HG02973 (cell line): ENCODE measurements around the gene POU2AF2.

Experiments
- ATAC-seq: cut with Tn5 transposase; IDR thresholded peaks from one replicate; pipeline ENCODE4 v1.9.1; 2021; ENCODE audit warnings: moderate library complexity; ENCODE audit not compliant: unreplicated experiment

POU2AF2 gene

DNA sequence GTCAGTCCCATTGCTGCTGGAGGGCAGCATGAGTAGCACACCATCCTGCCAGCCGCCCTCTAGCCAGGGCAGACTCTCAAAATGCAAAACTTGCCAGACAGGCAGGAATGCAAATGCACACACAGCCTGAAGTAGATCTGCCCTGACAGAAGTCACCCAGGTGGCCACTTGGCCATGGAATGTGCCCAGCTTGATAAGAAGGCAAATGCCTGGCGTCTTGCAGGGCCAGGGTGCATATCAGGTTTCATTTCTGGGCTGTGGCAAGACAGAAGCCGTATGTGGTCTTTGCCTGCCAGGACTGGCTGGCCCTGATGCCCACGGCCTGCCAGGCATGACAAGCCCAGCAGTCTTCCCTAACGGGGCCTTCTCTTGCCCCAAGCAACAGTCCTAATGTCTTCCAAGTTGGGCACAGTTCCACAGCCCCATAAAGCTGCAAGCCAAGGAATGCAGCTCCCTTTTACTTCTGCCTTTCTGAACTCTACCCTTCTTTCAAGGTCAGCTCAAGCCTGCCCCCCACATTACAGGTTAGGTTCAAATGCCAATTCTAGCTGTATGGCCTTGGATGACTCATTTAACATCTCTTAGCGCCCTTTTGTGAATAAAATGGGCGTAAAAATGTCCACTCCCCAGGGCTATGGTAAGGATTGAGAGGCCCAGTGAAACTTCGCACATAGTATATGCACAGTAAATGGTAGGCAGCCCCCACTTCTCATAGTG, 82.5 kb downstream of the POU2AF2 start:
- ATAC-seq = no peak

DNA sequence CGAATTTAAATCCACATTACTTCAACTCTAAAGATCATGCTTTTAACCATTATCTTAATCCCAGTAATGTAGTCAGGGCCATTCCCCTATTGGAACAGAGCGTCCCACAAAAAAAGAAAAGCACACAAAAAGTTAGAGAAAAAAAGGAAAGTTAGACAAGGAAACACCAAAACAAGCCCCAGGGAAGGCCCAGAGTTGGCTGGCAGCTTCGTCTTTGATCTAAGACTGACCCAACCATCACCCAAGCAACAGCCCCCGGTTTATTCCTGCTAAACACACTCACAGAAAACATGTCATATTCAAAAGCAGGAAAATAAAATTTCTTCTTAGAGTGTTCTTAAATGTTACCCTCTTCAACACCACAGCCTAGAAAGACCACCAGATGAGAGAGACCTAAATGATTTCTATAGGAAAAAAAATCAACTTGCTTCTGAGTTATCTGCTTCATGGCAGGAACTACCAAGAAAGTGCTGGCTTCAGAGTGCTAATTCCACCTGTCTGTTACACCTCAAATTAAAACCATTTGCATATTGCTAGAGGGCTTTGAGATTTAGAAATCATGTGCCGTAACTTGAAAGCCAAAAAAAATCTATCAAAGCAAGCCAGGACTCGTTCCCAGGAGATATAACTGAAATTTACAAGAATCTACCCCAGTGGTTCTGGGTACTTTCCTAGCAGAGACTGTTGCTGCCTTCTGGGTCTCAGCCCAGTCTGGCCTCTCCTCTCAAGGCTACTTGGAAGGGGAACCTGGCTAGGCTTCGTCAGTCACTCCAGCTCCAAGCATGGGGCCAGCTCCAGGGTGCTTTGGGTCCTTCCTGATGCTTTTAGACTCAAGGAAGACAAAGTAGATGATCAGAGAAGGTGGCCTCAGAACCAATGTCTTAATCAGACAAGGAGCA, 84.0 kb downstream of the POU2AF2 start:
- no peak for ATAC-seq

- no peak for ATAC-seq
Measured at GRCh38 chr11:111330234-111330893, 84.8 kb downstream of the POU2AF2 start.

GRCh38 chr11:111331711-111332479, 86.4 kb downstream of the POU2AF2 start:
- no peak for ATAC-seq

- no peak for ATAC-seq
Measured at GRCh38 chr11:111334532-111335502, 89.3 kb downstream of the POU2AF2 start.

DNA sequence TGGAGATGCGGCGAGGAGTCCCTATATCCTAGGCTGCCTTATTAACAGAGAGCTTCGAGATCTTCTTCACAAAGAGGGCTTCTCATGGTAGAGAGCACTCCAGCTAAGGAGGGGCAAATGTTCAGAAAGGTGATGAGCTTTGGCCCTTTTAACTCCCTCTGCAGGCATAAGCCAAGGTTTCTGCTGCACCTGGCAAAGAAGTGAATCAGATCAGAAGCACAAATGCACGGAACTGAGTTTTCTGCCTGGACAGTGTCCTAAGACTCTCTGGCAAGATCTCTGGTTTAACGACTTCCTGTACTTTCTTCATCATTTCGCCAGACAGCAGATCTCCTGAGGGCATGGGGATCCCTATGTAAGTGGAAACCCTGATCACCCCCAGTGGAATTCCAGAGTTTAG, 90.0 kb downstream of the POU2AF2 start:
- ATAC-seq = no peak
